Natural killer cell (primary cell): ENCODE data around the gene RRP1. TPM values are rescaled to one million over a fixed set of nuclear protein-coding genes. Genes with fewer than 3 reads are reported as not detected.

ENCODE experiments used
- ATAC-seq, 3 donors: fragments of 150-1000 bp in 2 of 3; fragments of 200-7000 bp in 1 of 3; cut with Tn5 transposase; 1 replicate in 1 of 3; 2 replicates in 2 of 3; pipeline ENCODE4 v1.10.0; 2021; ENCODE audit warnings: mild to moderate bottlenecking in 2 of 3, moderate library complexity in 2 of 3
- DNase-seq, 2 donors: peaks; one replicate each; pipeline versions ENCODE4 v3.0.0 to v3.0.0-alpha.2; 2013 to 2021; ENCODE audit warnings: mixed read lengths in 1 of 2
- H3K27ac ChIP-seq: one replicate; pipeline ENCODE4 v1.5.1; 2013; ENCODE audit warnings: mild to moderate bottlenecking, low read length
- H3K27me3 ChIP-seq: one replicate; pipeline ENCODE4 v1.6.1; 2013; ENCODE audit warnings: low read length; ENCODE audit not compliant: control insufficient read depth, insufficient read depth
- H3K36me3 ChIP-seq: one replicate; pipeline ENCODE4 v1.6.1; 2013; ENCODE audit warnings: low read length; ENCODE audit not compliant: control insufficient read depth, insufficient read depth
- H3K4me1 ChIP-seq: one replicate; pipeline ENCODE4 v1.6.1; 2013; ENCODE audit warnings: low read length; ENCODE audit not compliant: control insufficient read depth, insufficient read depth
- H3K4me3 ChIP-seq: one replicate; pipeline ENCODE4 v1.5.1; 2013; ENCODE audit warnings: low read length
- H3K9me3 ChIP-seq: one replicate; pipeline ENCODE4 v1.6.1; 2013; ENCODE audit warnings: low read length; ENCODE audit not compliant: control insufficient read depth, insufficient read depth
- H3K27ac Mint-ChIP-seq, 2 donors: one replicate each; pipeline ENCODE4 v1.8.0; 2022; ENCODE audit warnings: mild to moderate bottlenecking in 2 of 2, mixed read lengths in 2 of 2, moderate library complexity in 1 of 2
- H3K27me3 Mint-ChIP-seq, 2 donors: one replicate each; pipeline ENCODE4 v1.8.0; 2022; ENCODE audit warnings: low read depth in 2 of 2, mixed read lengths in 2 of 2
- H3K36me3 Mint-ChIP-seq: one replicate; pipeline ENCODE4 v1.8.0; 2022; ENCODE audit warnings: mixed read lengths
- H3K4me1 Mint-ChIP-seq, 2 donors: one replicate each; pipeline ENCODE4 v1.8.0; 2022; ENCODE audit warnings: mixed read lengths in 2 of 2
- H3K4me3 Mint-ChIP-seq: one replicate; pipeline ENCODE4 v1.8.0; 2022; ENCODE audit warnings: mild to moderate bottlenecking, moderate library complexity, mixed read lengths
- H3K9me3 Mint-ChIP-seq, 2 donors: one replicate each; pipeline ENCODE4 v1.8.0; 2022; ENCODE audit warnings: mixed read lengths in 2 of 2
- CTCF ChIP-seq: fragments of 200-600 bp; IDR thresholded peaks from one replicate; pipeline ENCODE4 v1.8.0; 2022; ENCODE audit warnings: antibody characterized with exemption
- WGBS: methylation state at CpG from one replicate; pipeline ENCODE4 v1.1.7; 2013; ENCODE audit warnings: missing lambda C conversion rate; ENCODE audit not compliant: insufficient coverage; 5-methylcytosine and 5-hydroxymethylcytosine counted together
- intact Hi-C: fragments of 100-400 bp; cut with micrococcal nuclease; formaldehyde crosslinking; loops from one replicate; pipeline ENCODE4 v1.14.2; 2022
- total RNA-seq, 4 donors: library from RNA; stranded (reverse); fragments of 120-200 nt in 1 of 4; gene quantifications; one replicate each; pipeline versions ENCODE4 v1.2.3 to v1.2.4, GENCODE V29; 2013 to 2022

The RRP1 gene
- total RNA-seq, 3 donors from 2014 or later (not counting 1 experiment from before 2014, with no cell fraction given): 15.7 to 24.6 (median 23.7) TPM

- no peaks in the 10 kb centered on the region for H3K36me3 Mint-ChIP-seq
- no peaks in the 10 kb centered on the region for H3K9me3 Mint-ChIP-seq
- Histone ChIP-seq H3K9me3 (no peaks in the 10 kb centered on the region), H3K27me3 (no peaks in the 10 kb centered on the region), H3K4me1 (peaks cover 18% of the 10 kb centered on the region), H3K4me3 (no peak overlapping the region), H3K27ac (no peak overlapping the region), H3K36me3 (no peaks in the 10 kb centered on the region)
- peaks cover 22 to 26% of the 10 kb centered on the region in 2 donors for H3K4me1 Mint-ChIP-seq
- intact Hi-C loops: no loop called here
- no peak overlapping the region for H3K27ac Mint-ChIP-seq
- TF ChIP-seq CTCF: no peak
- no peak overlapping the region for H3K4me3 Mint-ChIP-seq
- WGBS: 87% methylated on average over 5 of the region's 5 CpGs
- DNase-seq (no peak), ATAC-seq (no peak)
- H3K27me3 Mint-ChIP-seq: no peaks in the 10 kb centered on the region
Observed at GRCh38 chr21:43779660-43780059, 9.7 kb upstream of the RRP1 start.

- Mint-ChIP-seq H3K4me1 (peaks cover 10 to 13% of the 10 kb centered on the region in 2 donors), H3K27ac (no peak overlapping the region), H3K36me3 (no peaks in the 10 kb centered on the region), H3K27me3 (no peaks in the 10 kb centered on the region), H3K4me3 (no peak overlapping the region), H3K9me3 (no peaks in the 10 kb centered on the region)
- TF ChIP-seq CTCF: no peak
- H3K27me3 ChIP-seq: no peaks in the 10 kb centered on the region
- intact Hi-C loops: no loop called here
- H3K9me3 ChIP-seq: no peaks in the 10 kb centered on the region
- ATAC-seq (no peak), DNase-seq (no peak)
- WGBS: 78% methylated on average over 6 of the region's 6 CpGs
- H3K4me1 ChIP-seq: peaks cover 6% of the 10 kb centered on the region
- H3K27ac ChIP-seq: no peak overlapping the region
- H3K4me3 ChIP-seq: no peak overlapping the region
- H3K36me3 ChIP-seq: no peaks in the 10 kb centered on the region
Observed at GRCh38 chr21:43781846-43782245, 7.5 kb upstream of the RRP1 start.

- no peak for ATAC-seq
- H3K27ac Mint-ChIP-seq: no peak overlapping the region
- no peaks in the 10 kb centered on the region for H3K27me3 Mint-ChIP-seq
- H3K4me3 ChIP-seq: no peak overlapping the region
- H3K36me3 ChIP-seq: no peaks in the 10 kb centered on the region
- H3K4me1 ChIP-seq: peaks cover 6% of the 10 kb centered on the region
- no peaks in the 10 kb centered on the region for H3K9me3 Mint-ChIP-seq
- no peaks in the 10 kb centered on the region for H3K36me3 Mint-ChIP-seq
- intact Hi-C loops: no loop called here
- DNase-seq: no peak
- peaks cover 10 to 13% of the 10 kb centered on the region in 2 donors for H3K4me1 Mint-ChIP-seq
- H3K27me3 ChIP-seq: no peaks in the 10 kb centered on the region
- no peak overlapping the region for H3K27ac ChIP-seq
- 95% methylated on average over 5 of the region's 5 CpGs for WGBS
- no peaks in the 10 kb centered on the region for H3K9me3 ChIP-seq
- H3K4me3 Mint-ChIP-seq: no peak overlapping the region
- no peak for TF ChIP-seq CTCF
Observed at GRCh38 chr21:43782431-43783097, 6.8 kb upstream of the RRP1 start.
